PC-3 (cell line): ENCODE data around the gene ITGA3. TPM values are rescaled to one million over a fixed set of nuclear protein-coding genes. Genes with fewer than 3 reads are reported as not detected.

Experiments
- ATAC-seq: fragments of 200-7000 bp; cut with Tn5 transposase; 2 replicates; pipeline ENCODE4 v1.9.1; 2020; ENCODE audit warnings: mild to moderate bottlenecking, moderate library complexity
- BruUV-seq: library from RNA; stranded (reverse); fragments of 400-500 nt; replicated peaks from 2 replicates; lab custom pipeline; 2021; lab: Mats Ljungman, UMichigan
- CTCF ChIA-PET: fragments of 300-600 bp; sonication (Branson Sonifier 250); formaldehyde crosslinking; loops from one replicate; lab custom pipeline; 2022; ENCODE audit warnings: antibody characterized with exemption; lab: Charles Lee
- POLR2A ChIA-PET: fragments of 300-600 bp; sonication (Branson Sonifier 250); formaldehyde crosslinking; loops from one replicate; lab custom pipeline; 2022; ENCODE audit warnings: antibody characterized with exemption; ENCODE audit not compliant: unreplicated experiment; lab: Charles Lee
- DNase-seq: peaks from one replicate; pipeline ENCODE4 v3.0.0-alpha.2; 2015
- H2AFZ ChIP-seq: fragments of 300-600 bp; sonication (generic); 2 replicates; pipeline ENCODE4 v1.6.0; 2016; ENCODE audit warnings: antibody characterized with exemption, low read length
- H3F3A ChIP-seq: fragments of 300-600 bp; sonication (generic); one replicate; pipeline ENCODE4 v1.6.0; 2017; ENCODE audit warnings: antibody characterized with exemption, low read length, control low read depth, mild to moderate bottlenecking; ENCODE audit not compliant: unreplicated experiment
- H3K27ac ChIP-seq: fragments of 300-600 bp; sonication (generic); 2 replicates; pipeline ENCODE4 v1.5.1; 2016; ENCODE audit warnings: mild to moderate bottlenecking, low read length
- H3K27me3 ChIP-seq: fragments of 300-600 bp; sonication (generic); 2 replicates; pipeline ENCODE4 v1.6.1; 2016; ENCODE audit warnings: low read length, mixed read lengths
- H3K36me3 ChIP-seq: fragments of 300-600 bp; sonication (generic); 2 replicates; pipeline ENCODE4 v1.6.1; 2016; ENCODE audit warnings: low read depth, mixed run types, low read length, mixed read lengths
- H3K4me1 ChIP-seq: fragments of 300-600 bp; sonication (generic); 2 replicates; pipeline ENCODE4 v1.5.1; 2016; ENCODE audit warnings: low read length; ENCODE audit not compliant: insufficient read depth
- H3K4me2 ChIP-seq: fragments of 300-600 bp; sonication (generic); 2 replicates; pipeline ENCODE4 v1.6.0; 2016; ENCODE audit warnings: low read length
- H3K4me3 ChIP-seq: fragments of 300-600 bp; sonication (generic); 2 replicates; pipeline ENCODE4 v1.5.1; 2016; ENCODE audit warnings: mild to moderate bottlenecking, low read length, mixed read lengths
- H3K79me2 ChIP-seq: fragments of 300-600 bp; sonication (generic); 2 replicates; pipeline ENCODE4 v1.6.1; 2017; ENCODE audit warnings: low read length, mixed read lengths
- H3K9ac ChIP-seq: fragments of 300-600 bp; sonication (generic); 2 replicates; pipeline ENCODE4 v1.6.0; 2016; ENCODE audit warnings: mild to moderate bottlenecking, low read length
- H3K9me2 ChIP-seq: fragments of 300-600 bp; sonication (generic); replicated peaks from 2 replicates; pipeline ENCODE4 v1.6.1; 2016; ENCODE audit warnings: mixed run types, low read length, mixed read lengths
- H3K9me3 ChIP-seq: fragments of 300-600 bp; sonication (generic); 2 replicates; pipeline ENCODE4 v1.6.1; 2016; ENCODE audit warnings: low read length, mixed read lengths
- H4K20me1 ChIP-seq: fragments of 300-600 bp; sonication (generic); 2 replicates; pipeline ENCODE4 v1.6.1; 2016; ENCODE audit warnings: low read length, mixed read lengths
- CTCF ChIP-seq: fragments of 300-600 bp; sonication (generic); conservative IDR thresholded peaks from 2 replicates; pipeline ENCODE4 v1.5.1; 2017; ENCODE audit warnings: antibody characterized with exemption, low read depth, mild to moderate bottlenecking, low read length
- EZH2 ChIP-seq: fragments of 300-600 bp; sonication (generic); IDR thresholded peaks from one replicate; pipeline ENCODE4 v1.6.1; 2017; ENCODE audit warnings: antibody characterized with exemption, mild to moderate bottlenecking, low read length; ENCODE audit not compliant: unreplicated experiment
- EZH2phosphoT487 ChIP-seq: fragments of 300-600 bp; sonication (generic); IDR thresholded peaks from 2 replicates; pipeline ENCODE4 v1.6.1; 2018; ENCODE audit warnings: mild to moderate bottlenecking, antibody characterized with exemption, low read length, borderline replicate concordance
- intact Hi-C: fragments of 100-400 bp; cut with micrococcal nuclease; formaldehyde crosslinking; loops from 2 replicates; pipeline ENCODE4 v1.9.0; 2023
- total RNA-seq: library from RNA; depleted of rRNA; stranded (reverse); fragments of >200 nt; gene quantifications from 2 replicates; pipeline ENCODE4 v1.2.3, GENCODE V29; 2014

Gene ITGA3
- total RNA-seq, 1 experiment from 2014 or later = 598 TPM

GRCh38 chr17:50129353-50129727 lies 73.4 kb downstream of the ITGA3 start:
- Histone ChIP-seq H3K27ac (no peak overlapping the region), H2AFZ (peak overlapping the region; percentile 44; the same call in 1 of the 2 replicates), H3K4me2 (peak overlapping the region; percentile 81)

DNA sequence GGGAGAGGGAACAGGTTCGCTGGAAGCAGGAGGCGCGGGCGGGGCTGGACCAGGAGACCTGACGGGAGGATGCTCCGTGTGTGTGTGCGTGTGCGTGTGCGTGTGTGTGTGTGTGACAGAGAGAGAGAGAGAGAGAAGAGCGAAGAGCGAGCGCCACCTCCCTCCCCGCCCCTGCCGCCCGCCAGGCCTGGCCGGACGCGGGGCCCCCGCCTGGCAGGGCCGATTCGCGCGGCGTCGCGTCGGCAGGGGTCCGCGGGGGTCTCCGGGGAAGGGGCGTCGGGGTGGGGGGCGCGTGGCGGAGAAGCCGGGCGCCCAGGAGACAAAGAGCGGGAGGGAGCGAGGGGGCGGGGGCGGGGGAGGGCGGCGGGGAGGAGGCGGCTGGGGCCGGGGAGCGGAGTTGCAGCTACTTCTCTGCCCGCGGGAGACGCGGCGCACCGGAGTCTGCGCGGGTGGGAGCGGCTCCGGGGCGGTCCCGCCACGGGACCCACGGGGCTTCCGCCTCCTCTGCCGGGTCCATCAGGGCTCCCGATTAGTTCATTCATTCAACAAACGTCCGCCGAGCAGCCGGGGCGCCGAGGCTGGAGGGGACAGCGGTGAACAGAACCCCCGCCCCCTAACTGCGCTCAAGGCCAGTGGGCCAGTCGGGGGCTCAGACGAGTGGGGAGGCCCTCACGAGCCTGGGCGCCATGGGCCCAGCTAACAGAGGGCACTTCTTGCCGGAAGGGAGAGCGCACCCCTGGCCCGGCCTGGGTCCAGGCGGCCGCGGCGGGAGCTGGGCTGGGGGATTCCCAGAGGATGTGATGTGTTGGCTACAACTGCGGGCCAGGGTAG lies 74.0 kb downstream of the ITGA3 start, which contains the start of gene SAMD14:
Gene SAMD14, minus strand, starts transcription at position 433 of the 831 bp plus-strand sequence. CDS start 5,201 bp downstream, outside the sequence.
- Histone ChIP-seq H3K36me3 (peaks cover 10% of the 10 kb centered on the region; the same call in 1 of the 2 replicates), H3K4me3 (peak within 1 kb of the TSS; percentile 71), H3K9ac (no peak within 1 kb of the TSS), H3K9me3 (no peaks in the 10 kb centered on the region), H3K4me1 (peaks cover 3% of the 10 kb centered on the region; the same call in 1 of the 2 replicates), H3K79me2 (no peaks in the 10 kb centered on the region), H3F3A (no peaks in the 10 kb centered on the region), H2AFZ (peak within 1 kb of the TSS; percentile 81), H3K27ac (no peak within 1 kb of the TSS), H3K9me2 (no peaks in the 10 kb centered on the region), H3K27me3 (peaks cover 17% of the 10 kb centered on the region), H3K4me2 (peak within 1 kb of the TSS; percentile 95), H4K20me1 (no peaks in the 10 kb centered on the region)
- intact Hi-C loops = no loop called here
- no TSS peak for BruUV-seq
- TF ChIP-seq EZH2phosphoT487 (no peak), EZH2 (no peak), CTCF (no peak)
- CTCF ChIA-PET = no interaction called here
- no peak for DNase-seq
- POLR2A ChIA-PET = interaction anchor here (0.5 kb wide), 1 partner anchor 10 kb away, joined by 3 read pairs; no protein-coding TSS in a partner anchor
- peak; percentile 51 for ATAC-seq

More at GRCh38 chr17:50129353-50129727, 73.4 kb downstream of the ITGA3 start:
- no peaks in the 10 kb centered on the region for H3K9me2 ChIP-seq
- no TSS peak for BruUV-seq
- H3K79me2 ChIP-seq = no peaks in the 10 kb centered on the region
- peak overlapping the region; percentile 60 for H3K4me3 ChIP-seq
- H3K36me3 ChIP-seq = peaks cover 5% of the 10 kb centered on the region; the same call in 1 of the 2 replicates
- no peaks in the 10 kb centered on the region for H3F3A ChIP-seq
- H3K4me1 ChIP-seq = peaks cover 3% of the 10 kb centered on the region; the same call in 1 of the 2 replicates
- no peak overlapping the region for H3K9ac ChIP-seq
- H3K27me3 ChIP-seq = peaks cover 17% of the 10 kb centered on the region
- H4K20me1 ChIP-seq = no peaks in the 10 kb centered on the region
- DNase-seq (no peak), ATAC-seq (no peak)
- POLR2A ChIA-PET = interaction anchor here (0.5 kb wide), 1 partner anchor 11 kb away, joined by 3 read pairs; no protein-coding TSS in a partner anchor
- intact Hi-C loops = no loop called here
- H3K9me3 ChIP-seq = no peaks in the 10 kb centered on the region
- CTCF ChIA-PET = no interaction called here
- TF ChIP-seq EZH2 (no peak), CTCF (no peak), EZH2phosphoT487 (no peak)
